Endodermal cell (in vitro differentiated cells): ENCODE measurements around the gene CUEDC1. TPM values are rescaled to one million over a fixed set of nuclear protein-coding genes. Genes with fewer than 3 reads are reported as not detected.

Experiments used
- DNase-seq: peaks from one replicate; pipeline ENCODE4 v3.0.0-alpha.2; 2017
- H3K27ac ChIP-seq: 2 replicates; pipeline ENCODE4 v1.5.1; 2013; ENCODE audit warnings: mild to moderate bottlenecking, low read depth, low read length, moderate library complexity
- H3K27me3 ChIP-seq: 2 replicates; pipeline ENCODE4 v1.6.1; 2013; ENCODE audit warnings: mild to moderate bottlenecking, low read length, moderate library complexity; ENCODE audit not compliant: insufficient read depth, control insufficient read depth, poor library complexity, severe bottlenecking
- H3K36me3 ChIP-seq: 2 replicates; pipeline ENCODE4 v1.7.0; 2013; ENCODE audit warnings: mild to moderate bottlenecking, low read length, moderate library complexity; ENCODE audit not compliant: control insufficient read depth, insufficient read depth
- H3K4me1 ChIP-seq: one replicate; pipeline ENCODE4 v1.7.0; 2013; ENCODE audit warnings: low read length; ENCODE audit not compliant: control insufficient read depth, insufficient read depth
- H3K4me3 ChIP-seq: 2 replicates; pipeline ENCODE4 v1.5.1; 2013; ENCODE audit warnings: mild to moderate bottlenecking, low read length, moderate library complexity
- H3K9ac ChIP-seq: 2 replicates; pipeline ENCODE4 v1.6.1; 2013; ENCODE audit warnings: mild to moderate bottlenecking, low read length, moderate library complexity; ENCODE audit not compliant: poor library complexity, severe bottlenecking; ENCODE audit errors: extremely low read depth
- H3K9me3 ChIP-seq: 2 replicates; pipeline ENCODE4 v1.6.1; 2013; ENCODE audit warnings: mild to moderate bottlenecking, low read length, moderate library complexity; ENCODE audit not compliant: control insufficient read depth
- H3K27ac Mint-ChIP-seq: 2 replicates; pipeline ENCODE4 v1.8.0; 2020; ENCODE audit warnings: mixed read lengths
- H3K27me3 Mint-ChIP-seq: 2 replicates; pipeline ENCODE4 v1.8.0; 2021; ENCODE audit warnings: mild to moderate bottlenecking, mixed read lengths; ENCODE audit not compliant: insufficient read depth
- H3K36me3 Mint-ChIP-seq: 2 replicates; pipeline ENCODE4 v1.8.0; 2020; ENCODE audit warnings: low read depth, mixed read lengths
- H3K4me1 Mint-ChIP-seq: 2 replicates; pipeline ENCODE4 v1.8.0; 2020; ENCODE audit warnings: mixed read lengths
- H3K4me3 Mint-ChIP-seq: 2 replicates; pipeline ENCODE4 v1.8.0; 2020; ENCODE audit warnings: mild to moderate bottlenecking, moderate library complexity, mixed read lengths
- H3K9me3 Mint-ChIP-seq: 2 replicates; pipeline ENCODE4 v1.8.0; 2020; ENCODE audit warnings: mild to moderate bottlenecking, mixed read lengths
- WGBS, 2 experiments: methylation state at CpG; one replicate each; pipeline versions ENCODE4 v1.1.5 to v1.1.7; 2013; ENCODE audit warnings: missing lambda C conversion rate in 2 of 2, mixed read lengths in 1 of 2; ENCODE audit not compliant: insufficient coverage in 1 of 2, insufficient read length in 1 of 2; 5-methylcytosine and 5-hydroxymethylcytosine counted together
- total RNA-seq, 2 donors: library from RNA; stranded (reverse); fragmentation: NEBNext Ultra II Directional in 1 of 2; extraction: Animal tissue kit (Norgen Biotek cat#: 25700) in 1 of 2; gene quantifications; 2 replicates in 1 of 2; 3 replicates in 1 of 2; pipeline ENCODE4 v1.2.1, GENCODE V29; 2021
- TF ChIP-seq, protein P1 (sequence below): fragments of 200-600 bp; sonication (generic); conservative IDR thresholded peaks from 2 replicates; pipeline ENCODE4 v1.5.0; 2021; ENCODE audit warnings: antibody characterized with exemption, mild to moderate bottlenecking

The CUEDC1 gene
- total RNA-seq, 2 donors from 2014 or later: 11.0 to 18.7 TPM

DNA sequence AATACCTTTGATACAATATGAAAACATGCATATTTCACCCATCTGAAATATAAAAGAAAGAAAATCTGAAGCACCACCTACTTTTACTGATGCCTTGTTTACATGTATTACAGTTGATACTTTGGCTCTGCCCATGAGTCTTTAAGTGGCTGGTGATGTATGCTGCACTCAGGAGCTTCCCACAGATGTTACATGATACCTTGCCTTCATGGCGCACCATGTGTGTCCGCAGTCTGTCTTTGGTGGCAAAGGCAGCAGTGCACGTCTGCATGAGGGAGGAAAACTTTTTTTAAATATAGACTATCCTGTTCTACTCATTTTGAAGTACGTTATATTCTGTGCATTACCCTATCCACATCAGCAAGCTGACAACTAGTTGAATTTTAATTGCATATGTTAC lies 25.3 kb upstream of the CUEDC1 start:
- Histone ChIP-seq H3K27ac (no peak overlapping the region), H3K9me3 (no peaks in the 10 kb centered on the region), H3K36me3 (peaks cover 88% of the 10 kb centered on the region), H3K9ac (no peak overlapping the region), H3K4me3 (no peak overlapping the region), H3K4me1 (peaks cover 9% of the 10 kb centered on the region), H3K27me3 (no peaks in the 10 kb centered on the region)
- Mint-ChIP-seq H3K9me3 (no peaks in the 10 kb centered on the region), H3K27ac (no peak overlapping the region), H3K36me3 (peaks cover 79% of the 10 kb centered on the region), H3K4me3 (no peak overlapping the region), H3K4me1 (peaks cover 52% of the 10 kb centered on the region), H3K27me3 (no peaks in the 10 kb centered on the region)
- 94% methylated on average over 3 to 4 of the region's 4 CpGs for WGBS, 2 experiments
- DNase-seq: no peak
- TF ChIP-seq, protein P1, sequence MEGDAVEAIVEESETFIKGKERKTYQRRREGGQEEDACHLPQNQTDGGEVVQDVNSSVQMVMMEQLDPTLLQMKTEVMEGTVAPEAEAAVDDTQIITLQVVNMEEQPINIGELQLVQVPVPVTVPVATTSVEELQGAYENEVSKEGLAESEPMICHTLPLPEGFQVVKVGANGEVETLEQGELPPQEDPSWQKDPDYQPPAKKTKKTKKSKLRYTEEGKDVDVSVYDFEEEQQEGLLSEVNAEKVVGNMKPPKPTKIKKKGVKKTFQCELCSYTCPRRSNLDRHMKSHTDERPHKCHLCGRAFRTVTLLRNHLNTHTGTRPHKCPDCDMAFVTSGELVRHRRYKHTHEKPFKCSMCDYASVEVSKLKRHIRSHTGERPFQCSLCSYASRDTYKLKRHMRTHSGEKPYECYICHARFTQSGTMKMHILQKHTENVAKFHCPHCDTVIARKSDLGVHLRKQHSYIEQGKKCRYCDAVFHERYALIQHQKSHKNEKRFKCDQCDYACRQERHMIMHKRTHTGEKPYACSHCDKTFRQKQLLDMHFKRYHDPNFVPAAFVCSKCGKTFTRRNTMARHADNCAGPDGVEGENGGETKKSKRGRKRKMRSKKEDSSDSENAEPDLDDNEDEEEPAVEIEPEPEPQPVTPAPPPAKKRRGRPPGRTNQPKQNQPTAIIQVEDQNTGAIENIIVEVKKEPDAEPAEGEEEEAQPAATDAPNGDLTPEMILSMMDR: no peak

DNA sequence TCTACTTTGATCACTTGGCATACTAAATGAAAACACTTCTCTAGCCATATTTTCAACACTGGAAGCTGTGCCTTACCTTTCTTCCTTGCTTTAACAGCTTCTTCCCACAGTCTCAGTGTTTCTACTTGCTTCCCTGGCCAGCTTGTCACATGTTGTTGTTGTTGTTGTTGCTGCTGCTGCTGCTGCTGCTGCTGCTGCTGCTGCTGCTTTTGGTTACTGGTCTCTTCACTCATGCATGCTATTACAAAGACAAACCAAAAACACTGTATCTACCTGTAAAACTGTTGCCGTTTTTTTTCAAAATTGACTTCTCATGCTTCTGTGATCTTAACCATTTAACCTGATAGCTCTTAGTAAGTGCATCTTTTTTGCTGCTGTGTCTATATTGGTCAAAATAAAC lies 23.9 kb upstream of the CUEDC1 start:
- Mint-ChIP-seq H3K9me3 (no peaks in the 10 kb centered on the region), H3K4me3 (no peak overlapping the region), H3K36me3 (peaks cover 88% of the 10 kb centered on the region), H3K4me1 (peaks cover 45% of the 10 kb centered on the region), H3K27ac (no peak overlapping the region), H3K27me3 (no peaks in the 10 kb centered on the region)
- DNase-seq: no peak
- Histone ChIP-seq H3K4me1 (peaks cover 5% of the 10 kb centered on the region), H3K36me3 (peaks cover 93% of the 10 kb centered on the region), H3K9ac (no peak overlapping the region), H3K9me3 (no peaks in the 10 kb centered on the region), H3K27ac (no peak overlapping the region), H3K4me3 (no peak overlapping the region), H3K27me3 (no peaks in the 10 kb centered on the region)
- WGBS, 2 experiments: 89 to 91% methylated on average over 1 of the region's 1 CpG
- TF ChIP-seq, protein P1: no peak

DNA sequence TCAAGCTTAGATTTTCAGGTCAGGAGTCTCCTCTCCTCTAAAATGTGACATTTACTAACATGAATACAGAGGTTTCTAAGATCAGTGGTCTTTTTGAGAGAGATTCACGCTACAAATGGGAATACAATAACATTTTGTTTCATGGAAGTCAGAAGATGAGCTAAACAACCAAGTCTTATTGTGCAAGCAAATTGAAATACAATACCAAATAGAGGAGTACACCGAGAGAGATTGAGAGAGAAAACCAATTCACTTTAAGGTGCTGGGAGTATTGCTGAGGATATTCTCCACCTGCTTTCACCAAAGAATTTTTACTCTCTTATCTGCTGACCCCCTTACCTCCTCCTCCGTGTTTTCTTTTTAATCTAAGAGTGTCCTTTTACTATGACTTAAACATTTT lies 21.4 kb upstream of the CUEDC1 start:
- Mint-ChIP-seq H3K36me3 (peaks cover 73% of the 10 kb centered on the region), H3K27ac (no peak overlapping the region), H3K9me3 (no peaks in the 10 kb centered on the region), H3K4me3 (no peak overlapping the region), H3K27me3 (no peaks in the 10 kb centered on the region), H3K4me1 (peaks cover 28% of the 10 kb centered on the region)
- Histone ChIP-seq H3K4me3 (no peak overlapping the region), H3K4me1 (peaks cover 5% of the 10 kb centered on the region), H3K27ac (no peak overlapping the region), H3K36me3 (peaks cover 83% of the 10 kb centered on the region), H3K27me3 (no peaks in the 10 kb centered on the region), H3K9ac (no peak overlapping the region), H3K9me3 (no peaks in the 10 kb centered on the region)
- TF ChIP-seq, protein P1: no peak
- no peak for DNase-seq
- 85 to 97% methylated on average over 3 of the region's 3 CpGs for WGBS, 2 experiments
